A204.1 (cell line): Measurements from ENCODE around the gene NLE1.
"Not testable (repeated sequence)": the region's sequence is repeated elsewhere in the genome, so short reads cannot be mapped to it uniquely, and the experiment has no call there.

Source experiments
- FAIRE-seq: peaks from 2 replicates; lab custom pipeline; 2012; peaks lifted over from hg19 to GRCh38; lab: Jason Lieb, UNC

NLE1 gene

DNA sequence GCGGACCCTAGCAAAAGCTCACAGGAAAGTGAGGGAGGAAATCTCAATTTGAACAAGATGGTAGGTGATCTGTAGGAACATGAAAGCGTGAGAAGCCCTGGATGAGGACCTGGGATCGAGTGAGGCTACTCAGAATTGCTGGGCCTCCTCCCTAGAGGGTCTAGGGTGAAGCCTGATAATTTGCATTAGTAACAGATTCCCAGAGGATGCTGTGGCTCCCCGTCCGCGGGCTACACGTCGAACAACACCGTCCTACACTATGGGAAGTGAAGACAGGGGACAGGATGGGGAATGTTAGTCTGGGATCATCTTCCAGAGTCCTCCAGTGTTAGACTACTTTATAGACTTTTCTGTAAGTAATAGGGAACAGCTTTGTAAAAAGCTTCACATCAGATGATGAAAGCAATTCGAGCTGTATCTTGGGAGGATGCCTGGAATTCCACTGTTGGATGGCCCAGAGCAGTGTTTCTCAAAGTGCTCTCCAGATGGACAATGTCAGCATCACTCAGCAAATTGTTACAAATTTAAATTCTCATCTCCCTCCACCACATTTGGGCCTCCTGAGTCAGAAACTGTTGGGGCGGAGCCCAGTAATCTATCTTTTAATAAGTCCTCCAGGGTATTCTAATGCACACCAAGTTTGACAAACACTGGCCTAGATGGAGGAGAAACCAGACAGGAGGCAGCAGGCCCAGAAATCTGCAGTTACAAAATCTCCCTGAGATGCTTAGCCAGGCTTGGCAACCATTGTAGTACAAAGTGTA, 14.2 kb downstream of the NLE1 start:
- no peak for FAIRE-seq

DNA sequence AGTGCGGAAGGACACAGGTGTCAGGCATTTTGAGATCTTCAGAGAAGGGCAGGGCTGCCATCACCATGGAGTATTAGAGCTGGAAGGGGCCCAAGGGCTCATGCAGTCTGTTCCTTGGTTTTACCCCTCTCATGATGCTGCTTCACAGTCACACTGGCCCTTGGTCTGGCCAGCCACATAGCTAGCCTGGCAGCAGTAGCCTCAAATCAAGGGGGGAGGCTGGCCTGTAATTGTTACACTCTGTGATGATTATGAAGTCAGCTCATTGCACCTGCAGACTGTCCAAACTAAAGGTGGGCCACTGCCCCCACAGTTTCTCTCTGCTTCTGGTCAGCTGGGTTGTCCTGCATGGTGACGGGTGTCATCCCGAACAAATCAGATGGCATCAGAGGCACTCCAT, 20.8 kb downstream of the NLE1 start, which contains the start of gene FNDC8:
Gene FNDC8, plus strand, starts transcription at position 301 of the 400 bp plus-strand sequence. Its CDS starts 79 bp downstream, at position 380.
- FAIRE-seq = no peak

DNA sequence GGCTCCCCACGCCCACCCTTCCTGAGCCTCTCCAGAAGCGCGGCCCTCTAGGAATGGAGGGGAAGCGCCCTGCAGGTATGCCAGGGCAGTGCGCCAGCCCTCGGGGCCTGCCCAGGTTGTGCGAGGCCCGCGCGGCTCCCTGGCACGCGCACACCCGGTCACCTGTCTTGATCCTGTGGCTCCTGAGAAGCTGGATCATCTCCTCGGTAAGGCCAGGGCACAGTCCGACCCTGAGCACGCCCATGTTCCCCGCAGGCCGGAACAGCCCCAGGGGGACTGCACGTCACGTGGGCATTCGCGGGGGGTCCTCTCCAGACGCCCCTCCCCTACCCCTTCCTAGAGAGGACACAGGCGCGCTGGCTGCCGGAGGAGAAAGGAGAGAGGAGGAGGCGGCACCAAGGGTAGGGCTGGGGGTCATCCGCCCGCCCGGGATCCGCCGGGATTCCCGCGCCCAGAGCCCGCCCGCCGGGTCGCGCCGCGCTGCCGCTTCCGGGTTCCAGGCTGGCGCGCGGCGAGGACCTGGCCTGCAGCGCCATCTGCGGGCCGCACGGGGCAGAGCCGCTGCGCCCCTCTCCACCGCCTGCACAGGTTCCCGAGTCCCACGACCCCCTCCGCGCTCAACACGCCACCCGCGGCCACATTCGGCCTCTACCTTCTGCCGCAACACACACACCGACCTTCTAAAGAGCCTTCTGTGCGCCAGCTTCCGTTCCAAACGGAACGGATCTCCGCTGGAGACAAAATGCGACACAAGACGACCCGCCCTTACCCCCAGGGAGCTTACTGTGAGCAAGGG, 22.5 kb downstream of the NLE1 start, which contains the start of gene RAD51D:
Gene RAD51D, minus strand, starts transcription at position 491 of the 796 bp plus-strand sequence. Its CDS starts 247 bp downstream, at position 244.
- FAIRE-seq = no peak

DNA sequence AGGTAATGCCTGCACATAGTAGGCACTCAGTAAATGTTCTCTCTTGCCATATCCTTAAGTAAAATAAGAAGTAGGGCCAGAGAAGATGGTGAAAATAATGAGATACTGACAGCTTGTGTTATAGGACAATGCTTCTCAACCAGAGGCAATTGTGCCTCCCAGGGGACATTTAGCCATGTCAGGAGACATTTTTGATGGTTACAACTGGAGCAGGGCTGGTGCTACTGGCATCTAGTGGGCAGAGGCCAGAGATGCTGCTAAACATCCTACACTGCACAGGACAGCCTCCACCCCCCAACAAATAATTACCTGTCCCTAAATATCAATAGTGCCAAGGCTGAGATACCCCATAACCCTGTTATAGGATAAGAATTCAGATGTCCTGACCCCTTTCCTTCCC, 24.1 kb downstream of the NLE1 start:
- FAIRE-seq = no peak

DNA sequence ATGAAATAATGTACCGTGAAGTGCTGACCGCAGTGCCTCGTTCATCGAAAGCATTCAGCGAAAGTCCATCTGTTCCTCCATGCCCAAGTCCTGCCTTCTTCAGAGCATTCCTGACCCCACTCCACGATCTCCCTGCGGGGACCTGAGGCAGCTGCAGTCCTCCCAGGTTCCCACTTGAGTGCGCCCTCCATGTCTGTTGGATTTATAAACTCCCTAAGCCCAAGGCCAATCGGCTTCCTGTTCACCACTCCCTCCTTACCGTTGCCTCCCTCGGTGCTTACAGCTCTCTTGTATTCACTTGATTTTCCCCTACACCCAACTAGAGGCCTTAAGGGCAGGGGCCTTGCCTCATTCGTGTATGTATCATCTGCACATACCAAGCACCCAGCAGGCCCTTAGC, 25.3 kb downstream of the NLE1 start:
- no peak for FAIRE-seq

DNA sequence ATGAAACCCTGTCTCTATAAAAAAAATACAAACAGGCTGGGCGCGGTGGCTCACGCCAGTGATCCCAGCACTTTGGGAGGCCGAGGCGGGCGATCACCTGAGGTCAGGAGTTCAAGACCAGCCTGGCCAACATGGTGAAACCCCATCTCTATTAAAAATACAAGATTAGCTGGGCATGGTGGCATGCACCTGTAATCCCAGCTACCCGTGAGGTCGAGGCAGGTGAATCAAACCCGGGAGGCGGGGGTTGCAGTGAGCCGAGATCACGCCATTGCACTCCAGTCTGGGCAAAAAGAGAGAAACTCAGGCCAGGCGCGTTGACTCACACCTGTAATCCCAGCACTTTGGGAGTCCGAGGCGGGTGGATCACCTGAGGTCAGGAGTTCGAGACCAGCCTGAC, 31.3 kb downstream of the NLE1 start:
- FAIRE-seq = not testable (repeated sequence)

DNA sequence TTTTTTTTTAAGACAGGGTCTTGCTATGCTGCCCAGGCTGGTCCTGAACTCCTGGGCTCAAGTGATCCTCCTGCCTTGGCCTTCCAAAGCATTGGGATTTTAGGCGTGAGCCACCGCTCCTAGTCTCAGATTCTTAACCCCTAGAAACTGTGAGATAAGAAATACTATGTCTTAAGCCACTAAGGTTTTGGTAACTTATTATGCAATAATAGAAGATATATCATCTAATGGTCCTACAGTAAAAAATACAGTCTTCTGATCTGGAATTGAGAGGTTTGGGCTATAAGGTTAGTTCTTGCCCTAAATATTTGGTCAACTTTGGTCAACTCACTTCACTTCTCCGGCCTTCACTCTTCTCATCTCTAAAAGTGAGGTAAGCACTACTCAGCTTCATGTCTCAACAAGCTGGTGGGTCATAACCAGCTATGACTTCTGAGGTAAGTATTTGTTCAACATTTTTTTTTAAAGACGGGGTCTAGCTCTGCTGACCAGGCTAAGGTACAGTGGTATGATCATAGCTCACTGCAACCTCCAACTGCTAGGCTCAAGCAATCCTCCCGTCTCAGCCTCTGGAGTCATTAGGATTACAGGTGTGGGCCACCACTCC, 37.2 kb downstream of the NLE1 start:
- FAIRE-seq = no peak

DNA sequence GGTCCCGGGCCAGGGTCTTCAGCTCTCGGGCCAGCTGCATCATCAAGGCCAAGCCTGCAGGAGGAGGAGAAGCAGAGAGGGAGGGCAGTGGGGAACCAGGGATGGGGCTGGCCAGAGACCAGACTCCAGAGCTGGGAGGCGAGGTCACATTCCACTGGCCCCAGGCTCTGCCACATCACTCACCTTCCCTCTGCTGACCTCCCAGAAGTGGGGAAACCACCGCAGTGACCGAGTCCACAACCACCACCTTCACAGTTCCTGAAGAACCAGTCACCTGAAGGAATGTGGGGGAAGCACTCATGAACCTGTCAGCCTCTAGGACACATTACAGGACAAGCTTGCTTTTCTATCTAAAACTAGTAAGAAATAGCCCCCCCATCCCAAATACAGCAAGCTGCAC, 38.8 kb downstream of the NLE1 start:
- FAIRE-seq = no peak

DNA sequence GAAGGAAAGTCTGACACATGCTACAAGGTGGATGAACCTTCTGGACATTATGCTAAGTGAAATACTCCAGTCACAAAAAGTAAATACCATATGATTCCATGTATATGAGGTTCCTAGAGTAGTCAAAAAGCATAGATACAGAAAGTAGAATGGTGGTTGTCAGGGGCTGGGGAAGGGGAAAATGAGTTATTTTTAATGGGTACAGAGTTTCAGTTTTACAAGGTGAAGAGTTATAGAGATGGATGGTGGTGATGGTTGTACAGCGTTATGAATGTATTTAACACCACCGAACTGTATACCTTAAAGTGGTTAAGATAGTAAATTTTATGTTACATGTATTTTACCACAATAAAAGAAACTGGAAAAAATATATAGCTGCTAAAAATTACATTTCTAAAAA, 40.4 kb downstream of the NLE1 start:
- no peak for FAIRE-seq

DNA sequence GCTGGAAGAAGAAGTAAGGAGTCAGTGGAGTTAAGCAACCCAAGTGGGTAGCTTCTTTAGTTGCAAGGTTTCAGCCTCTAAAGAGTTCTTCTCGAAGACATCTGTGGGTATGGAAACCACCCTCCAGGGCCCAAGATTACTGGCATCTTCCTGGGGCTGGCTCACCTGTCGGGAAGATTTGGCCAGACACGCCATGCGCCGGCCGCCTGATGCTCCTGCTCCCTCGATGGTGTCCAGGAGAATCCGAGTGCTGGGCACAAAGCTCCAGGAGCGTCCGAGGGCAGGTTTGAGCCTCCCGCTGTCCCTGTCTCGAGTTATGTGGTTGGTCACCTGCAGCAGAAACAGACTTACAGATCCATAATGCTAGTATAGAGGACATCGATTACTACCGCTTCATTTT, 41.1 kb downstream of the NLE1 start:
- FAIRE-seq = no peak

DNA sequence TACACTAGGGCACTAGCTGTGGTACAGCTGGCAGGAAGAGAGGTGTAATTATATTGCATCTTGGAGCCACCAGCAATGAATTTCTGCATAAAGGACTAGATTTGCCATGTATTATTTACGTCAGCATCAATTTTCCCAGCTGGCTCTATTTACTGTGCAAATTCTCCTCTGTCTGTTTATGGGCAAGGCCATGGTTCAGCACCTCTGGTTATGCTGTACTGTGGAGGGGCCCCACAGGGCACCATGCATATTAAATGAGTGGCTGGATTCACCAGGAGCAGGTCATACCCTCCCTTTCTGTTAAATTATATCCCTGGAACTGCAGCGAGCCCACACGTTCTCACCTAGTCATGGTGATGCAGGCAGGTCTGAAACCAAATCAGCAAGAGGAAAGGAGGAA, 42.2 kb downstream of the NLE1 start:
- no peak for FAIRE-seq

DNA sequence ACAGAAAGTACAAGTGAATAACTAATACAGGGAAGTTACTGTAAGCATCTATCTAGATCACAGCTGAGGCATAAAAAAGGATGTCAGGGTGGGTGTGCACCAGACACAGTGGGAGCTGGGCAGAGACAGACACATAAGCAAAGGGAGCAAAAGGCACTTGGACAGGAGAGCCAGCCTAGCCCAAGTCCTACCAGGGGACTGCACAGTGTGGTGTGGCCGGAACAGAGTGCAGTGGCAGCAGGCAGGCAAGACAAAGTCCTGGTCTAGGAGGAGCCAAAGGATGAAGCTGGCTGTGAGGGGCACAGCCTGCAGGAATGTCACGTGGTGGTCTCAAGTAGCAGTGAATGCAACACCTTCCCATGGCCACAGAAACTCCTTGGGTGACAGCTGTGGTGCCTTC, 44.3 kb downstream of the NLE1 start:
- FAIRE-seq = no peak

DNA sequence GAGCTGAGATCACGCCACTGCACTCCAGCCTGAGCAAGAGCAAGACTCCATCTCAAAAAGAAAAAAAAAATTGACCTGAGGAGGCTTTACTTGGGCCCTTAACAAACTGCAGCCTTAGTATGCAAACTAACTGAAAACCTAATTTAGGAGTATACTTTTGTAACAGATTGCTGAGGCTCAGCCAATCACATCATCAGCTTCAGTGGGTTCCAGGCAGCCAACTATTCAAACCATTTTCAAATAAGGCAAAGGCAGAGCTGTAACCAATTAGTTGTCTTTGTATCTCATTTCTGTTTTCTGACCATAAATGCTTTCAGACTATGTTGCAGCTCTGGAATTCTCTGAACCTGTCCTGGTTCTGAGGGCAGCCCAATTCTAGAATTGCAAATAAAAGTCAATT, 46.4 kb downstream of the NLE1 start:
- no peak for FAIRE-seq

DNA sequence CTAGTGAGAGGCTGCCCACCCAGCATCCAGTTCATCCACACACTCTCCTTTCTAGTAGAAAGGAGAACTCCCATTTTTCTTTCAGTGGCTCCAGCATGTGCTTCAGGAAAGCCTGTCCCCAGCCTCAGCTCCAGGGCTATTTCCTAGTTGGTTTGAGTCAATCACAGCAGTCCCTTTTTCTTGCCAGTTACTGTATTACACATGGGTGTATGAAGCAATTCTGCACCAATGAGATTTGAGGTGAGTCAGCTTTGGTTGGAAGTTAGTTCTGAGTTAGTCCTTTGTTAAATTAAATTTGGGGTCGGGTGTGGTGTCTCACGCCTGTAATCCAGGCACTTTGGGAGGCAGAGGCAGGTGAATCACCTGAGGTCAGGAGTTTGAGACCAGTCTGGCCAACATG, 47.2 kb downstream of the NLE1 start:
- FAIRE-seq = no peak

DNA sequence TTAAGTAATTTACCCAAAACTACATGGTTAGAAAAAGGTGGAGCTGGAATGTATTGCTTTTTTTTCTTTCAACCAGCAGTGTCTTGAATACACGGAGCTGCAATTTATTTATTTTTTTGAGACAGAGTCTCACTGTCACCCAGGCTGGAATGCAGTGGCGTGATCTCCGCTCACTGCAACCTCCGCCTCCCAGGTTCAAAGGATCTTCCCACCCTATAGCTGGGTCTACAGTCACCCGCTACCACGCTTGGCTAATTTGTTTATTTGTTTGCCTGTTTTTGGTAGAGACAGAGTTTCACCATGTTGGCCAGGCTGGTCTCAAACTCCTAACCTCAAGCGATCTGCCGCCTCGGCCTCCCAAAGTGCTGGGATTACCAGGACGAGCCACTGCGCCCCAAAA, 51.4 kb downstream of the NLE1 start:
- FAIRE-seq = not testable (repeated sequence)

DNA sequence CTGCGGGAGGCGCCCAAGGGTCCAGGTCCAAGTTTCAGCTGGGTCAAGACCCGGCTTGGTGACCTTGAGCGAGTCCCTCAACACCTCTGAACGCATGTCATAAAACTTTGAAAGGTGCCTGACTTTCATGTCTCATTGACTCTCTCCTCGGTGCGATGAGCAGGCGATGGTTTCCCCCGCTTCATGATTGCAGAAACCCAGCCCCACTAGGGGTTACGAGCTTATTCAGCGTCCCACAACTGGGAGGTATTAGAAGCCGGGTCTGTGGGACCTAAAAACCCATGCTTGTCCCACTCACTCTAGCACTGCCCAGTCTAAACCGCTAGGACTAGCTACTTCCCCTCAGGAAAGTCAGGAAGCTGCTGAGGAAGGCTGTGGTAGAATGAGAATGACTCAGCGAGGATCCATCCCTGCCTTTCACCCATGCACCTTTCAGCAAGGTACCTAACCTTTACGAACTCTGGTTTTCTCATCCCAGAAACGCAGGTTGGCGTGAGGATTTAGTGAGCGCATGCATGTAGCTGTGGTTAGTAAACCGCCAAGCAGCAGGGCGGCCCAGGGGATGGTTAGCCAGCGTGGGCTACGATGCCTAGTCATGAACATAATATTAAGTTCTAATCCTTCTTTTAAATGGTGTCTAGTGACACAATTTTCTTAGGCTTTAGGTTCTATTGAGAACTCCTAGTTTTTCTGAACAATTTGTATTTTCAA, 52.4 kb downstream of the NLE1 start:
- no peak for FAIRE-seq

DNA sequence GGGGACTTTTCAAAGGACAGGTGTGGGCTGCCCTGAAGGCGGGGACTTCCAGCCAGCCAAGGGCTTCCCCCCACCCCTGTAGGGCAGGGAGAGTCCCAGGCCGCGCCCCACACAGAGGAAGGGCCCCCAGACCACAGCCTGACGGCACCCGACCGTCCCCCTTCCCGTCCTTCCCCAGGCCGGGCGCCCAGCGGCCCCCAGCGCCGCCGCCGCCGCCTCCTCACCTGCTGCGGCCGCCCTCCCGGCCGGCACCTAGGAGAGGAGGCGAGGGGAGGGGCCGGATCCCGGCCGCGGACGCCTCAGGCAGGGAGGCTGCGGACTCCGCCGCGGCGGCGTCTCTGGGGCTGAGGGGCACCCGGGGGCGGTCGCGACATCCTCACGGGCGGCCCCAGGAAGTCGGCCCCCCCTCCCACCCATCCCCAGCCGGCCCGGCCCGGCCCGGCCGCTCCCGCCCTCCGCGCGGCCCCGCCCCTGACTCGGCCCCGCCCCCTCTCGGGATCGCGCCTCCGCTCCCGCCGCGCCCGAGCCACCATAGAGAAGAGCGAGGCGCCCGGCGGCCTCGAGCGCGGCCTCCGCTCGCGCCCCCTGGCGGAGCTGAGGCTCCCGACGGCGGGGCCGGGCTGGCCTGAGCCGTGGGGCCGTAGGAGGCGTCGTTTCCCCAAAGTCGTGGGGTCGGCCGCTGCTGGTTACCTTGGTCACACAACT, 53.1 kb downstream of the NLE1 start:
- FAIRE-seq = no peak

DNA sequence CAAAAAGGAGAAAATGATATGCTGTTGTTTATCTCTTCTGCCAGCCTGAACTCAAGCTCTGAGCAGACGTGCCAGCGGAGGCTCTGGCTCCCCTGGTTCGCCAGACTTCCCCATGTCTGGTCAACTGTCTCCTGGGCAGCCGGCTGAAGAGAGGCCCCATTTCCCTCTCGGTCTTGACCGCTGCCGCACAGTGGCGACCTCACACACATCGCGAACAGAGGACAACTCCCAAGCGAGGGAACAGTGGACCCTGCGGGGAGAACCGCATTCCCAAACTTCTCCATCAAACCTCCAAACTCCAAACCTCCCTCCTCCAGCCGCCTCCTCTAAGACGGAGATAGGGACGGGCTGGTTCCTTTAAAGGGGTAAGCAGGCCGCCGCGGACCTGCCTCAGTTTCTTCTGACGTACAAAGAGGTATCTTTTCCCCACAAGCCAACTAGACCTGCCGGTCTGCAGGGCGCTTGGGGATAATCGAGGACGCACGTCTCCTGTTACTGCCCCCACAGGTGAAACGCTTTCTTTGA, 53.7 kb downstream of the NLE1 start:
- no peak for FAIRE-seq

DNA sequence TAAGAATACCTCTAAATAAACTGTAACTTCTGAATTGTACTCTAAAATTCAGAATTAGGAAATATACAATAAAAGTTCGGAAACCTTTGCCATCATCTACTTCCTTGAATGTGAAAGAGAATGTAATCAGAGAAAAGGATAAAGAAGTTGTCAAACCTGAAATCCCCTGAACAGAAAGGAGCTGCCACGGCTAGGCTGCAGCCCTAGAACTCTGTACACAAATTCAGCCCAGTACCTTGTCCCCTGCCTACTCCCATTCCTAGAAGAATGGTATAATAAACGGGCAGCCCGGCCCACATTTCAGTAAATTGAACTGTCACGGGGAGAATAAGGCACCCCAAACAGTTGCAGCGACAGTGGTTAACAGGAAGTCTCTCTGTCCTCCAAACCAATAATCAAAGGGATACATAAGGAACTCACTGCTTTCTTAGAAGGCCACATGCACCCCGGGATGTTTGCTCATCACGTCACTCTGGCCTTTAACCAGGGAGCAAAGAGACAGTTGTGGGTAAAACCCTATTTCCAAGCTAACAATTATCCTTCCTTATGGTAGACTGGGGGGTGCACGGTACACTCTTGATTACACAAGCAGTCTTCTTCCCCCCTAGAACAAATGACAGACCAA, 54.3 kb downstream of the NLE1 start:
- FAIRE-seq = no peak

DNA sequence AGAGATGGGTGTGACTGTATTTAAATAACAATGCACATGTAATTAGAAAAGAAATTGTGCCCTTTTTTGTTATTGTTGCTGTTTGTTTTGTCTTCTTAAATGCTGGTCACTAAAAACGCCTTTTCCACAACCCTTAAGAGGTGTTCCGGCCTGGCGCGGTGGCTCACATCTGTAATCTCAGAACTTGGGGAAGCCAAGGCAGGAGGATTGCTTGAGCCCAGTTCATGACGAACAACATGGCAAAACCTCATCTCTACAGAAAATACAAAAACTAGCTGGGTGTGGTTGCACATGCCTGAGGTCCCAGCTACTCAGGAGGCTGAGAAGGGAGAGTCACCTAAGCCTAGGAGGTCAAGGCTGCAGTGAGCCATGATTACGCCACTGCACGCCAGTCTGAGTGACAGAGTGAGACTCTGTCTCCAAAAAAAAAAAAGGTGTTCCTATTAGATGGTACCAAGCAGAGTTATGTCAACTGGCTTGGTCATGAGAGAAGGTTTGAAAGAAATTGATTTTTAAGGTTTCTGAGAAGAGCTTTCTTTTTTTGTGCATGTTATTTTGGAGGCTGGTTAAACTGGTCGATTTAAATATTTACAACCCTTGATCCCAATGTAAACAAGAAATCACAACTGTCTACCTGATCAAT, 55.1 kb downstream of the NLE1 start:
- no peak for FAIRE-seq

DNA sequence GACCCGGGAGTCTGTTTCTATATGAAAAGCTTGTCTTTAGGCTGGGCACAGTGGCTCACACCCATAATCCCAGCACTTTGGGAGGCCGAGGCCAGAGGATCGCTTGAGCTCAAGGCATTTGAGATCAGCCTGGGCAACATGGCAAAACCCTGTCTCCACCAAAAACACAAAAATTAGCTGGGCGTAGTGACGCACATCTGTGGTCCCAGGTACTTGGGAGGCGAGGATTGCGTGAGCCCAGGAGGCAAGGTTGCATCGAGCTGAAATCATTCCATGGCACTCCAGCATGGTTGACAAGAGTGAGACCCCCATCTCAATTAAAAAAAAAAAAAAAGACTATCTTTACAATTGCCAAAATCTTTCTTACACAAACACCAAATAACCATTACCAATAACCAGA, 55.9 kb downstream of the NLE1 start:
- no peak for FAIRE-seq
